ENCODE results near the gene CDK2. TPM values are rescaled to one million over a fixed set of nuclear protein-coding genes. Genes with fewer than 3 reads are reported as not detected.
A peak's percentile ranks its signal among the peaks of the same experiment; 100 is the strongest.

Gene CDK2
- total and polyA plus RNA-seq, 9 of the 15 experiments (the other 6 are each of a cell fraction or from before 2014, with no cell fraction given) = 17.4 to 213 (median 109) TPM

DNA sequence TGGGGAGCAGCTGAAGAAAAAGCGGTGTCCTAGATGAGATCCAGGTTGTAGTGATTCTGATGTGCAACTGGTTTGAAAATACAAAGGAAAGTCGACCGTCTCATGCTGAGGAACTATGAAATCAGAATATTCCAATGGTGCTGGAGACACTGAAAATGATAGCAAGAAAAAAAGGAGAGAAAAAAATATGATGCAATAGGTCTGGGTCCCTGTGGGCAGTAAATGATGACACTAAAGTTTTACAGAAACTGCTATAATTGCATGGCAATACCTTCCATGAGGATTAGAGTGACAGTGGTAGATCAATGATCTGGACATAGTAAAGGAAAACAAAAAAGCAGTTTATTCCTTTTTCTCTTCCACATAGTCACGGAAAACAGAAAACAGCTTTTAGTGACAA is 41.3 kb upstream of the CDK2 start (continued):
- TF ChIP-seq MLX (CRISPR knock-in tag; conservative IDR thresholded peaks at IDR 0.05) (no peak), CEBPG (CRISPR knock-in tag; IDR thresholded peaks at IDR 0.05) (peak; percentile 87), CEBPG (tag; conservative IDR thresholded peaks at IDR 0.05 in 1 of 2, IDR thresholded peaks at IDR 0.05 in 1 of 2) (peak; percentile 95 to 96), DACH1 (IDR thresholded peaks at IDR 0.05; ENCODE audit: partially characterized antibody) (no peak), KAT2B (IDR thresholded peaks at IDR 0.05; ENCODE audit: low read depth, low read length) (no peak), SMARCB1 (IDR thresholded peaks at IDR 0.05; ENCODE audit: insufficient read length, low read depth) (no peak), TRIM24 (IDR thresholded peaks at IDR 0.05) (peak in 1 of 2 experiments; percentile 55; a peak in 2 of 4 replicates), SNIP1 (IDR thresholded peaks at IDR 0.05; ENCODE audit: low read depth) (no peak)
- TF ChIP-seq, protein P1, sequence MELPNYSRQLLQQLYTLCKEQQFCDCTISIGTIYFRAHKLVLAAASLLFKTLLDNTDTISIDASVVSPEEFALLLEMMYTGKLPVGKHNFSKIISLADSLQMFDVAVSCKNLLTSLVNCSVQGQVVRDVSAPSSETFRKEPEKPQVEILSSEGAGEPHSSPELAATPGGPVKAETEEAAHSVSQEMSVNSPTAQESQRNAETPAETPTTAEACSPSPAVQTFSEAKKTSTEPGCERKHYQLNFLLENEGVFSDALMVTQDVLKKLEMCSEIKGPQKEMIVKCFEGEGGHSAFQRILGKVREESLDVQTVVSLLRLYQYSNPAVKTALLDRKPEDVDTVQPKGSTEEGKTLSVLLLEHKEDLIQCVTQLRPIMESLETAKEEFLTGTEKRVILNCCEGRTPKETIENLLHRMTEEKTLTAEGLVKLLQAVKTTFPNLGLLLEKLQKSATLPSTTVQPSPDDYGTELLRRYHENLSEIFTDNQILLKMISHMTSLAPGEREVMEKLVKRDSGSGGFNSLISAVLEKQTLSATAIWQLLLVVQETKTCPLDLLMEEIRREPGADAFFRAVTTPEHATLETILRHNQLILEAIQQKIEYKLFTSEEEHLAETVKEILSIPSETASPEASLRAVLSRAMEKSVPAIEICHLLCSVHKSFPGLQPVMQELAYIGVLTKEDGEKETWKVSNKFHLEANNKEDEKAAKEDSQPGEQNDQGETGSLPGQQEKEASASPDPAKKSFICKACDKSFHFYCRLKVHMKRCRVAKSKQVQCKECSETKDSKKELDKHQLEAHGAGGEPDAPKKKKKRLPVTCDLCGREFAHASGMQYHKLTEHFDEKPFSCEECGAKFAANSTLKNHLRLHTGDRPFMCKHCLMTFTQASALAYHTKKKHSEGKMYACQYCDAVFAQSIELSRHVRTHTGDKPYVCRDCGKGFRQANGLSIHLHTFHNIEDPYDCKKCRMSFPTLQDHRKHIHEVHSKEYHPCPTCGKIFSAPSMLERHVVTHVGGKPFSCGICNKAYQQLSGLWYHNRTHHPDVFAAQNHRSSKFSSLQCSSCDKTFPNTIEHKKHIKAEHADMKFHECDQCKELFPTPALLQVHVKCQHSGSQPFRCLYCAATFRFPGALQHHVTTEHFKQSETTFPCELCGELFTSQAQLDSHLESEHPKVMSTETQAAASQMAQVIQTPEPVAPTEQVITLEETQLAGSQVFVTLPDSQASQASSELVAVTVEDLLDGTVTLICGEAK (IDR thresholded peaks at IDR 0.05) = no peak
- TF ChIP-seq, protein P1 (CRISPR knock-in tag; IDR thresholded peaks at IDR 0.05) = no peak
- TF ChIP-seq, protein P2, sequence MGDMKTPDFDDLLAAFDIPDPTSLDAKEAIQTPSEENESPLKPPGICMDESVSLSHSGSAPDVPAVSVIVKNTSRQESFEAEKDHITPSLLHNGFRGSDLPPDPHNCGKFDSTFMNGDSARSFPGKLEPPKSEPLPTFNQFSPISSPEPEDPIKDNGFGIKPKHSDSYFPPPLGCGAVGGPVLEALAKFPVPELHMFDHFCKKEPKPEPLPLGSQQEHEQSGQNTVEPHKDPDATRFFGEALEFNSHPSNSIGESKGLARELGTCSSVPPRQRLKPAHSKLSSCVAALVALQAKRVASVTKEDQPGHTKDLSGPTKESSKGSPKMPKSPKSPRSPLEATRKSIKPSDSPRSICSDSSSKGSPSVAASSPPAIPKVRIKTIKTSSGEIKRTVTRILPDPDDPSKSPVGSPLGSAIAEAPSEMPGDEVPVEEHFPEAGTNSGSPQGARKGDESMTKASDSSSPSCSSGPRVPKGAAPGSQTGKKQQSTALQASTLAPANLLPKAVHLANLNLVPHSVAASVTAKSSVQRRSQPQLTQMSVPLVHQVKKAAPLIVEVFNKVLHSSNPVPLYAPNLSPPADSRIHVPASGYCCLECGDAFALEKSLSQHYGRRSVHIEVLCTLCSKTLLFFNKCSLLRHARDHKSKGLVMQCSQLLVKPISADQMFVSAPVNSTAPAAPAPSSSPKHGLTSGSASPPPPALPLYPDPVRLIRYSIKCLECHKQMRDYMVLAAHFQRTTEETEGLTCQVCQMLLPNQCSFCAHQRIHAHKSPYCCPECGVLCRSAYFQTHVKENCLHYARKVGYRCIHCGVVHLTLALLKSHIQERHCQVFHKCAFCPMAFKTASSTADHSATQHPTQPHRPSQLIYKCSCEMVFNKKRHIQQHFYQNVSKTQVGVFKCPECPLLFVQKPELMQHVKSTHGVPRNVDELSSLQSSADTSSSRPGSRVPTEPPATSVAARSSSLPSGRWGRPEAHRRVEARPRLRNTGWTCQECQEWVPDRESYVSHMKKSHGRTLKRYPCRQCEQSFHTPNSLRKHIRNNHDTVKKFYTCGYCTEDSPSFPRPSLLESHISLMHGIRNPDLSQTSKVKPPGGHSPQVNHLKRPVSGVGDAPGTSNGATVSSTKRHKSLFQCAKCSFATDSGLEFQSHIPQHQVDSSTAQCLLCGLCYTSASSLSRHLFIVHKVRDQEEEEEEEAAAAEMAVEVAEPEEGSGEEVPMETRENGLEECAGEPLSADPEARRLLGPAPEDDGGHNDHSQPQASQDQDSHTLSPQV (IDR thresholded peaks at IDR 0.05) = no peak
- TF ChIP-seq, protein P3, sequence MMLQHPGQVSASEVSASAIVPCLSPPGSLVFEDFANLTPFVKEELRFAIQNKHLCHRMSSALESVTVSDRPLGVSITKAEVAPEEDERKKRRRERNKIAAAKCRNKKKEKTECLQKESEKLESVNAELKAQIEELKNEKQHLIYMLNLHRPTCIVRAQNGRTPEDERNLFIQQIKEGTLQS (IDR thresholded peaks at IDR 0.05) = peak; percentile 94
- TF ChIP-seq, protein P3 (CRISPR knock-in tag; conservative IDR thresholded peaks at IDR 0.05) = no peak
